Neural progenitor cell (in vitro differentiated cells): ENCODE measurements around the gene STPG4. TPM values are rescaled to one million over a fixed set of nuclear protein-coding genes. Genes with fewer than 3 reads are reported as not detected.

Source experiments
- DNase-seq: peaks from one replicate; pipeline ENCODE4 v3.0.0-alpha.2; 2016; ENCODE audit warnings: low spot score
- H2AFZ ChIP-seq: fragments of 200-600 bp; sonication (generic); replicated peaks from 2 replicates; pipeline ENCODE4 v1.6.1; 2016; ENCODE audit warnings: antibody characterized with exemption
- H3F3A ChIP-seq: fragments of 200-600 bp; sonication (generic); 2 replicates; pipeline ENCODE4 v1.6.1; 2016; ENCODE audit warnings: antibody characterized with exemption, low read depth
- H3K27ac ChIP-seq: fragments of 200-600 bp; sonication (generic); 2 replicates; pipeline ENCODE4 v1.5.1; 2016; ENCODE audit warnings: mild to moderate bottlenecking
- H3K27me3 ChIP-seq: fragments of 200-600 bp; sonication (generic); 2 replicates; pipeline ENCODE4 v1.6.1; 2016; ENCODE audit warnings: mild to moderate bottlenecking, moderate library complexity
- H3K36me3 ChIP-seq: fragments of 200-600 bp; sonication (generic); 2 replicates; pipeline ENCODE4 v1.5.1; 2016
- H3K4me1 ChIP-seq: fragments of 200-600 bp; sonication (generic); 2 replicates; pipeline ENCODE4 v1.6.1; 2016; ENCODE audit warnings: mixed run types
- H3K4me2 ChIP-seq: fragments of 200-600 bp; sonication (generic); 2 replicates; pipeline ENCODE4 v1.6.1; 2016
- H3K4me3 ChIP-seq: fragments of 200-600 bp; sonication (generic); 2 replicates; pipeline ENCODE4 v1.5.1; 2016
- H3K79me2 ChIP-seq: fragments of 200-600 bp; sonication (generic); 2 replicates; pipeline ENCODE4 v1.6.1; 2016; ENCODE audit warnings: low read depth
- H3K9ac ChIP-seq: fragments of 200-600 bp; sonication (generic); 2 replicates; pipeline ENCODE4 v1.6.1; 2016
- H3K9me3 ChIP-seq: fragments of 200-600 bp; sonication (generic); 2 replicates; pipeline ENCODE4 v1.5.1; 2016; ENCODE audit warnings: low read depth
- H4K20me1 ChIP-seq: fragments of 200-600 bp; sonication (generic); 2 replicates; pipeline ENCODE4 v1.6.1; 2016; ENCODE audit warnings: low read depth
- H3K27ac Mint-ChIP-seq: 3 replicates; pipeline ENCODE4 v1.8.0; 2021; ENCODE audit warnings: mixed read lengths
- H3K27me3 Mint-ChIP-seq: 2 replicates; pipeline ENCODE4 v1.8.0; 2022; ENCODE audit warnings: low read depth, mild to moderate bottlenecking, inconsistent platforms, moderate library complexity, mixed read lengths; ENCODE audit not compliant: insufficient read depth
- H3K36me3 Mint-ChIP-seq: 3 replicates; pipeline ENCODE4 v1.8.0; 2021; ENCODE audit warnings: mixed read lengths
- H3K4me1 Mint-ChIP-seq: 3 replicates; pipeline ENCODE4 v1.8.0; 2021; ENCODE audit warnings: mixed read lengths
- H3K4me3 Mint-ChIP-seq: 3 replicates; pipeline ENCODE4 v1.8.0; 2021; ENCODE audit warnings: mild to moderate bottlenecking, moderate library complexity, mixed read lengths
- H3K9me3 Mint-ChIP-seq: 3 replicates; pipeline ENCODE4 v1.8.0; 2020; ENCODE audit warnings: mixed read lengths
- EZH2 ChIP-seq: fragments of 200-600 bp; sonication (generic); IDR thresholded peaks from 2 replicates; pipeline ENCODE4 v1.6.1; 2017; ENCODE audit warnings: antibody characterized with exemption, mild to moderate bottlenecking, moderate library complexity
- EZH2phosphoT487 ChIP-seq: fragments of 200-600 bp; sonication (generic); IDR thresholded peaks from 2 replicates; pipeline ENCODE4 v1.6.1; 2017; ENCODE audit warnings: antibody characterized with exemption
- total RNA-seq: library from RNA; depleted of rRNA; stranded (reverse); fragments of >200 nt; gene quantifications from 2 replicates; pipeline ENCODE4 v1.2.3, GENCODE V29; 2015; ENCODE audit warnings: low replicate concordance
- TF ChIP-seq, protein P1 (sequence below): fragments of 200-600 bp; sonication (generic); IDR thresholded peaks from 2 replicates; pipeline ENCODE4 v1.5.1; 2017; ENCODE audit warnings: antibody characterized with exemption, mild to moderate bottlenecking

The STPG4 gene
- total RNA-seq, 1 donor from 2014 or later: not detected

DNA sequence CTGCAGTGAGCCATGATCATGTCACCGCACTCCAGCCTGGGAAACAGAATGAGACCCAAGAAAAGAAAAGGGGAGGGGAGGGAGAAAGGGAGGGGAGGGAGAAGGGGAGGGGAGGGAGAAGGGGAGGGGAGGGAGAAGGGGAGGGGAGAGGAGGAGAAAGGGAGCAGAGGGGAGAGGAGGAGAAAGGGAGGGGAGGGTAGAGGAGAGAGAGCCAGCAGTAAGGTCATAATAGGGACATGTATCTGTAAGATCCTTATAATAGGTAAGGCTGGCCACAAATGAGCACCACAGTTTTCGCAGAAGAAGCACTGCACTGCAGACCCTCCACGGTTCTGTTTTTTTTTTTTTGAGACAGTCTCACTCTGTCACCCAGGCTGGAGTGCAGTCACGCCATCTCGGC, 62.6 kb downstream of the STPG4 start:
- TF ChIP-seq EZH2 (no peak), EZH2phosphoT487 (no peak)
- TF ChIP-seq, protein P1, sequence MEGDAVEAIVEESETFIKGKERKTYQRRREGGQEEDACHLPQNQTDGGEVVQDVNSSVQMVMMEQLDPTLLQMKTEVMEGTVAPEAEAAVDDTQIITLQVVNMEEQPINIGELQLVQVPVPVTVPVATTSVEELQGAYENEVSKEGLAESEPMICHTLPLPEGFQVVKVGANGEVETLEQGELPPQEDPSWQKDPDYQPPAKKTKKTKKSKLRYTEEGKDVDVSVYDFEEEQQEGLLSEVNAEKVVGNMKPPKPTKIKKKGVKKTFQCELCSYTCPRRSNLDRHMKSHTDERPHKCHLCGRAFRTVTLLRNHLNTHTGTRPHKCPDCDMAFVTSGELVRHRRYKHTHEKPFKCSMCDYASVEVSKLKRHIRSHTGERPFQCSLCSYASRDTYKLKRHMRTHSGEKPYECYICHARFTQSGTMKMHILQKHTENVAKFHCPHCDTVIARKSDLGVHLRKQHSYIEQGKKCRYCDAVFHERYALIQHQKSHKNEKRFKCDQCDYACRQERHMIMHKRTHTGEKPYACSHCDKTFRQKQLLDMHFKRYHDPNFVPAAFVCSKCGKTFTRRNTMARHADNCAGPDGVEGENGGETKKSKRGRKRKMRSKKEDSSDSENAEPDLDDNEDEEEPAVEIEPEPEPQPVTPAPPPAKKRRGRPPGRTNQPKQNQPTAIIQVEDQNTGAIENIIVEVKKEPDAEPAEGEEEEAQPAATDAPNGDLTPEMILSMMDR: no peak
- Mint-ChIP-seq H3K27ac (no peak overlapping the region), H3K4me3 (no peak overlapping the region), H3K36me3 (no peaks in the 10 kb centered on the region), H3K9me3 (no peaks in the 10 kb centered on the region), H3K27me3 (no peaks in the 10 kb centered on the region), H3K4me1 (peaks cover 28% of the 10 kb centered on the region)
- Histone ChIP-seq H3K79me2 (no peaks in the 10 kb centered on the region), H3K4me3 (no peak overlapping the region), H3K4me1 (no peaks in the 10 kb centered on the region), H2AFZ (no peak overlapping the region), H3F3A (no peaks in the 10 kb centered on the region), H3K9me3 (no peaks in the 10 kb centered on the region), H4K20me1 (no peaks in the 10 kb centered on the region), H3K27ac (no peak overlapping the region), H3K27me3 (no peaks in the 10 kb centered on the region), H3K9ac (no peak overlapping the region), H3K36me3 (no peaks in the 10 kb centered on the region), H3K4me2 (no peak overlapping the region)
- no peak for DNase-seq

DNA sequence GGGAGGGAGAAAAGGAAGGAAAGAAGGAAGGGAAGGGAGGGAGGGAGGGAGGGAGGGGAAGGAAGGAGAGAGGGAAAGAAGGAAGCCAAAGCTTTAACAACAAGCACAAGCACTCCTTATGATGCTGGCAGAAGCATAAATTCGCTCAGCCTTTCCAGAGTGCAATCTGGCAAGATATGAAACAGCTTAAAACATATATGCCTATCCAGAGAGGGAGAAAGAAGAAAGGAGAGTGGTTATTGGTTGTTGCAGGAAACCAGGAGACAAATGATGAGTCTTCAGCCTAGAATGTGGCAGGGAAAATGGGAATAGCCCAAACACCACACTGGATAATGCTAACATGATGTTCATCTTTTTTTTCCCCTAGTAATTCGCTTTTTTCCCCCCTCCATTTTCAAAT, 64.0 kb downstream of the STPG4 start:
- Histone ChIP-seq H3K9ac (no peak overlapping the region), H3K79me2 (no peaks in the 10 kb centered on the region), H3K4me2 (no peak overlapping the region), H3K27me3 (no peaks in the 10 kb centered on the region), H2AFZ (no peak overlapping the region), H3K4me1 (no peaks in the 10 kb centered on the region), H3K9me3 (no peaks in the 10 kb centered on the region), H3K4me3 (no peak overlapping the region), H3F3A (no peaks in the 10 kb centered on the region), H3K27ac (no peak overlapping the region), H4K20me1 (no peaks in the 10 kb centered on the region), H3K36me3 (no peaks in the 10 kb centered on the region)
- H3K9me3 Mint-ChIP-seq: no peaks in the 10 kb centered on the region
- H3K4me1 Mint-ChIP-seq: peaks cover 25% of the 10 kb centered on the region
- H3K27me3 Mint-ChIP-seq: peaks cover 2% of the 10 kb centered on the region
- TF ChIP-seq EZH2: no peak
- no peak for TF ChIP-seq EZH2phosphoT487
- TF ChIP-seq, protein P1: no peak
- H3K4me3 Mint-ChIP-seq: no peak overlapping the region
- DNase-seq: no peak
- no peak overlapping the region for H3K27ac Mint-ChIP-seq
- no peaks in the 10 kb centered on the region for H3K36me3 Mint-ChIP-seq

DNA sequence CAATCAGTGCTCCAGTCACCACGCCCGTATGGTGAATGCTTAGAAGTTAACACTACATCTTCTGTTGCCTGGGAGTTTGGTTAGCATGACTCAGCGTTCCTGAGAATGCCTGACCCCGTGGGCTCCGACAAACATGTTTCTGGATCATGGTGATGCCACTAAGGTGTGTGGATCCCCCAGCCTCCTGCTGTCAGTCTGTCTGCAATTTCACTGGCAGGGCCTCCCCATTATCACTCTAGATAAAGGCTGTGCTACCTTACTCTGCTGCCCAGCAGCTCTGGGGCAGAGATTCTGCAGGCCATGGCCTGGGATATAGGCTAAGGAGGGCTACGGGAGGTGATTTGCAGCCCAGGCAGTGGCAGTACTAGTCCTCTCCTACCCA, 66.0 kb downstream of the STPG4 start:
- TF ChIP-seq EZH2phosphoT487 (no peak), EZH2 (no peak)
- TF ChIP-seq, protein P1: no peak
- no peaks in the 10 kb centered on the region for H3K27me3 ChIP-seq
- H3K36me3 ChIP-seq: no peaks in the 10 kb centered on the region
- H3K9me3 Mint-ChIP-seq: no peaks in the 10 kb centered on the region
- H3K27ac Mint-ChIP-seq: no peak overlapping the region
- H3K9me3 ChIP-seq: no peaks in the 10 kb centered on the region
- no peaks in the 10 kb centered on the region for H3K4me1 ChIP-seq
- H3K27ac ChIP-seq: no peak overlapping the region
- no peak overlapping the region for H3K4me3 Mint-ChIP-seq
- no peak overlapping the region for H2AFZ ChIP-seq
- H3K79me2 ChIP-seq: no peaks in the 10 kb centered on the region
- H3K36me3 Mint-ChIP-seq: no peaks in the 10 kb centered on the region
- no peak for DNase-seq
- H4K20me1 ChIP-seq: no peaks in the 10 kb centered on the region
- no peaks in the 10 kb centered on the region for H3F3A ChIP-seq
- H3K27me3 Mint-ChIP-seq: peaks cover 5% of the 10 kb centered on the region
- H3K4me1 Mint-ChIP-seq: peaks cover 19% of the 10 kb centered on the region
- no peak overlapping the region for H3K4me3 ChIP-seq
- H3K9ac ChIP-seq: no peak overlapping the region
- H3K4me2 ChIP-seq: no peak overlapping the region
